DND-41 (cell line): ENCODE data around the gene EGF.

Experiments
- CTCF ChIP-seq: IDR thresholded peaks from 2 replicates; pipeline ENCODE4 v1.5.1; 2012; ENCODE audit warnings: borderline replicate concordance, low read length, moderate library complexity, mild to moderate bottlenecking; ENCODE audit not compliant: poor library complexity, severe bottlenecking; ENCODE audit errors: extremely low read depth
- EZH2 ChIP-seq: IDR thresholded peaks from 3 replicates; pipeline ENCODE4 v1.6.1; 2012; ENCODE audit warnings: borderline replicate concordance, low read depth, mild to moderate bottlenecking, moderate library complexity, low read length, inconsistent platforms; ENCODE audit not compliant: severe bottlenecking

GRCh38 chr4:109928327-109929045 lies 15.8 kb downstream of the EGF start:
- no peak for TF ChIP-seq CTCF
- TF ChIP-seq EZH2: no peak
